Fibroblast of skin of abdomen (primary cell): Measurements from ENCODE around the gene OXCT1.
"Not testable (repeated sequence)": the region's sequence is repeated elsewhere in the genome, so short reads cannot be mapped to it uniquely, and the experiment has no call there.

Source experiments
- DNase-seq: peaks from one replicate; pipeline ENCODE4 v3.0.0-alpha.2; 2013

The OXCT1 gene

GRCh38 chr5:41874512-41875060 is 4.4 kb upstream of the OXCT1 start:
- no peak for DNase-seq

DNA sequence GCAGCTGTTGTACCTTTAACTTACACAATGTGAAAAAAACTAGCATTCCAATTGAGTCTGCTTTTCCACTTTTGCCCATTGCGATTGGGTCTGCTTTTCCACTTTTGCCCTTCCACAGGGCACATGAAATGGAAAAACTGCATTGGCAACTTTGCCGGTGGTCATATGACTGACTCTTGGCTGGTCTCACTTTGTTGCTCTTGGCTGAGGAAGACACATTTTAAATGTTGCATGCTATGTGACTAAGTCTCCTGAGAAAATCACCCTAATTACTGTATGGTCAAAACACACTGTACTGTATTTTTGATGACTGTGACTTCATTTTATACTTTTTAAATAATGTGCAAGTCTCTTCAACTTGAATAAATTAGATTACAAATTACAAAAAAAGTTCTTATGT is 1.6 kb upstream of the OXCT1 start:
- peak; percentile 2 for DNase-seq

DNA sequence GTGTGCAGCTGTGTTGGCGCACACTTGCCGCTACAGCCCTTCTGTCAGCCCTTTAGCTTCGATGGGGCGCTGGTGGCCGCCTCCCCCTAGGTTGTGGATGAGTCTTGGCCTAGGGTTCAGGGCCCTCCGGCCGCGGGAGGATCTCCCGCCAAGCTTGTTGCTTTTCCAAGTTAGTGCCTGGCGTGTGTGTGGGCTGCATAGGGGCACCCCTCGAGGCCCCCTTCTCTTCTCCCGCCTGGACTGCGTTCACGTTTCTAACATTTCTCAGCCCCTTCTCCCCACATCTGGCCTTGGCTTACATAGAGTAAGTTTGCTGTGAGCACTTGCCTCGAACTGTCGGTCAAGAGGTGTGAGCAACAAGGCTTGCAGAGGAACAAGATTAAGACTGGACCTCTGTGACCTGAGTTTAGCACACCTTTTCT is 413 bp upstream of the OXCT1 start:
- DNase-seq = no peak

GRCh38 chr5:41869151-41869723 is 988 bp downstream of the OXCT1 start:
- peak; percentile 27 for DNase-seq

DNA sequence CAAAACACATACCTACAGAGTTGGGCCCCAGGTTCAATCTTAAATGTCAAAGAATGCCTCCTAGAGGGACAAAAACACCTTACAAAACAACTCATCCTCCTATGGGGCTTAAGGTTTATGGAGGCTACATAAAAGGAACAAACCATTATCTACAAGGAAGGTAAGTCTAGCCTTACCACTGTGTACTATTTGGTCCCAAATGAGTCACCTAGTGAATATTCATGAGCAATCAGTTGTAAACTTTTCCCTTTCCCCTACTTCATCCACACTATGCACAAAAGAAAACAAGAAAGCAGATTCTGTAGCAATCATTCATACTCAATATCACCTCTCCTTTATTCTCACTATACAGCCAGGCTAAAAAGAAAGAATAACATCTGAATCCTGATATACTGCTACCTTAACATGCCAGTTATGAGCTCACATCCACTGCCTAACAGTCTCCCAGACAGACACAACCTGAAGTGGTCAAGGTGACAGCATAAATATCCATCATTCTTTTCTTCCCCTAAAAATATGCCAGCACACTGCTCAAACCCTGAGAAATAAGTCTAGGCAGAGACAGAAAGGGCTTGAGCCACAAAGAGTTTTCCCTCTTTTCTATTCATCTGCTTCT is 6.2 kb downstream of the OXCT1 start:
- DNase-seq = peak; percentile 19

GRCh38 chr5:41858890-41859289 is 11.3 kb downstream of the OXCT1 start:
- no peak for DNase-seq

GRCh38 chr5:41857989-41858388 is 12.2 kb downstream of the OXCT1 start:
- DNase-seq = no peak

DNA sequence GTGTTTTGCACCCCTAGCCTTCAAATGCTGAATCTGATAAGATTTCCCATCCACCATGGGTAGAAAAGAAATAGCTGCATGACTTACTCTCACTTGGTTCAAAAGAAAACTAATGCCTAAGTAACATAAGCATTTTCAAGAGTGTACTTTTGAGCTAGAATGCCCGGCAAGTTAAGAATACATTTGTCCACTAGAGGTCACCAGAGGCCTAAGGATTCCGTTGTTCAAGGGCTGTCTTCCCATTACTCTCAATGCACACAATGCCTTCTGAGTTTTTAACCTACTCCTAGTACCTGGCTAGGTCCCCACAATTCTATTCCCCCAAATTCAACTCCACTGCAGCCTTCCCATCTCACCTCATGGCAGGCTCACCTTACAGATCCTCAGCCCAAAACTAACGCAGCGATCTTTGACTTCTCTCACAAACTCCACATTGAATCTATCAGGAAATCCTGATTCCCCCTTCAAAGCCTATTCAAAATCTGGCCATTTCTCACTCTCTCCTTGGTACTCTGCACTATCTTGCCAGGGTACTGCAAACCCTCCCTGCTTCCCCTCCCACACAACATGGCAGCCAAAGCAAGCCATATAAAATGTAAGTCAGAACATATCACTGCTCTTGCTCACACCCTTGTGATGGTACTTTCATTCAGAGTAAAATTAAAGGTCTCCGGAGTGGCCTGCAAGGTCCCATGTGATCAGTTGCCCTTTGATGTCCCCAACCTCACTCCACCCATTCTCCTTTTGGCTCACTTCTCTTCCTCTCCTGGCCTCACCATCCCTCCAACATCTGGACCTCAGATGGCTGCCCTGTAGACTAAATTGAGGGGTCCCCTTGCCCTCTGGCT is 13.4 kb downstream of the OXCT1 start:
- peak; percentile 62 for DNase-seq

DNA sequence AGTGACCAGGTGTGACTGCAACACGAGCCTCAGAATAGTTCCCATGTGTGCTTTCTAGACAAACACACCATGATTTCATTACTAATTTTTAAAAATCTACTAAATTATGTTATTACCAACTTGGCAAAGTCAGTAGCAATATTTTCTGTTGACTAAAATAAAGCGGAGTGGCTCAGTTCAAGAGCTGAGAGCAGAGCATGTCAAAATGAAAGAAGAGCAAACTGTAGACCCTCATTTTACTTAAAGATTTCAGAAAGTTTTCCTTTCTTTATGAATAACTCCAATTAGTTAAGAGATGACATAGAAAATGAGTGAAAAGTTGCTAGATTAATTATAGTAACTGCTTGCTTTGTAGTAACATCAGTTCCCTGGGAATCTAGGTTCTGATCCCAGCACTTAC is 17.9 kb downstream of the OXCT1 start:
- DNase-seq = no peak

DNA sequence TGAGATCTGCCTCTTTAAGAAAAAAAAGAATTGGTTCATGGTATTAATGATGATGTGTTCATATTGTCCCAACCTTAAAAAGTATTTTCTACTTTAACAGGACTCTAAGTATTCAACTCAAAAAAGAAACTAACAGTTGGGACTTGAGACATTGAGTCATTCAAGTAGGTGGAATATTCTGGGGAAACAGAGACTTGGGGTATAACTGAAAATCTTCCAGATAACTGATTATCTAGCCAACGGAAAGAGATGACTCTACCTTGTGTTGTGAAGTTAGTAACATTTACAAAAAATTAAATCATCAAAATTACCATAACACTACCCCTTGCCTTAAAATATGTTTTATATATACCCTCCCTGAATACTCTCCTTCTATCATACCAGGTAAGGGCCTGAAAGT is 19.1 kb downstream of the OXCT1 start:
- DNase-seq = no peak

GRCh38 chr5:41848983-41849382 is 21.2 kb downstream of the OXCT1 start:
- no peak for DNase-seq

DNA sequence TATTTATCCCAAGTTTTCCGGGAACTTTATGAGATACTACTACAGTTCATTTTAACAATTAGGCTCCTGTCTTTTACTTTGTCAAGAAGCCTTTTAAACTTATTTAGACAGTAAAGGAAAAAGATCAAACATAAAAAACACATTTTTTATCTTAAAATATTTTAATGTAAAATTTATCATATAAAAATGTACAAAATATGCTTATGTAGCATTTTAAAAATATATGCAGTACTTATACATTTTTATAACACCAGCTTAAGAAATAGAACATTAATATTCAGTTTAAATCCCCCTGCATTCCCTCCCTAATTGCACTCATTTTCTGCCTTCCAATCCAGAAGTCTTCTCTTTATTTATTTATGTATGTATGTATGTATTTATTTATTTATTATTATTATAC is 24.5 kb downstream of the OXCT1 start:
- not testable (repeated sequence) for DNase-seq

- DNase-seq = no peak
These were observed 25.7 kb downstream of the OXCT1 start for GRCh38 chr5:41844502-41844901.

DNA sequence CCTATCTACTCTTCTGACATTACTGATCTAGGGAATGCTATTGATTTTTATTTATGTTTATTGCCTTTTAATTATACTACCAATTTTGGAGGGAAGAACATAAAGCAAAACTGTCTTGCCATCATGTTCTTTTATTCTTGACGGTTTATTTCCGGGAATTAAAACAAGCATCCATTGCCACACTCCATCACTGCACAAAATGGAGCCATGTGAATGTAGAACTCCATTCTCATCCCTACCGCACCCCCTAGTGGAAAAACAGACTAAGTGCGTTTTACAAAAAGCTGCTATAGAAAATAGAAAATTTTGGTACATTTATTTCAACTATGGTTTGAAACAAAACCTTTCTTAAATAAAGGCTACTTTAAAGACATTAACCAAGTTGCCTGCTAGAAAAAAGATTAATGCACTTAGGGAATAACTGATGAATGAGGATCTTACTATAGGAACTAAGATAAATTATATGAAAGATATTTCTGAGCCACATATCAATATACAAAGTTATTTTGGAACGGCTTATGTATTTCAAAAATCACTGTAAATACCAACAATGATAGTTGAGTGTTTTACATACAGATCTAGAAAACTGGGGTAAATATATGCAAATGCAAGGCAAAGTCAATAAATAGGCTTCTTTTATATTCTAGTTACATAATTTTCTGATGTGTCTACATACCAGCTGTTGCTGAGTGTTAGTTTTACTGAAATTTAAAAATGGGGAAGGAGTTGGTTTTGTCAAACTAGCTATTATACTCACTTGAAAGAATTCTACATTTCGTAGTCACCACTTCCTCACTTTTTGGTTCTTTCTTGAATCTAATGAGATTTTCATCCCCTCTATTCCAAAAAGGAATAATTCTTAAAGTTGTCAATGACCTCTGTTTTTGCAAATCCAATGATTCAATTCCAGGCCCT is 26.5 kb downstream of the OXCT1 start:
- peak; percentile 61 for DNase-seq

- DNase-seq = no peak
These were observed 27.4 kb downstream of the OXCT1 start for GRCh38 chr5:41842777-41843176.

DNA sequence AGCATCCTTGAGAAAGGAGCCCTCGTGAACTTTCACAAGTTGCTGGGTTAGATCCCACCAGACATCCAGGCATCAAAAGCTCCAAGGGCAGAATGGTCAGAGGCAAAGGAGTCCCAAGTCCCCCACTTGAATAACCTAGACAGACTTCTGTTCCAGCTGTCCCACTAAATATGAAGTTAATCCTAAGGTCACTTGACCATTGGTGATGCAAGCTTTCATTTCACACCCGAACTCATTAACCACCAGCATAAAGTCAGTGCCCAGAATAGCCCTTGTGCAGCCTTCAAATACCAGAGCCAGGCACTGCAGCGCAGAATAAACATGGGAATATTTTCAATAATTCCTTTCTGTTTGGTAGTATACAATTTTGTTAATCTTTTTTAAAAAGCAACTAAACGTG is 28.9 kb downstream of the OXCT1 start:
- DNase-seq = no peak

- no peak for DNase-seq
These were observed 30.0 kb downstream of the OXCT1 start for GRCh38 chr5:41840251-41840650.

DNA sequence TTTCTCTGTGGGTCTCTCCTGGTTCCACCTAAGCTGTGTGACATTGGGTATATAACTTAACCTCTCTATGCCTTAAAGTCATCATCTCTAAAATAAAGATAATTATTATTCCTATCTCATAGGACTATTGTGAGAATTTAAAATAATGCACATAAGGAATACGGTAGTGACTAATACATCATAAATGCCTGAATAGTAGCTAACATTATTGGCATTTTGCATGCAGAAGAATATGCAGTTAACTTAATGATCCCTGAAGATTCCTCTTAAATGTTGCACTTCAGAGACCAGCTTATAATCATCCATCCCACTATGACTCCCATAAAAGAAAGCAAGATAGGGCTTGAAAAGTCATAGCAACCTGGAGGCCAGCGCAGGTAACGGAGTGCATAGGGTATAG is 32.4 kb downstream of the OXCT1 start:
- DNase-seq = no peak

DNA sequence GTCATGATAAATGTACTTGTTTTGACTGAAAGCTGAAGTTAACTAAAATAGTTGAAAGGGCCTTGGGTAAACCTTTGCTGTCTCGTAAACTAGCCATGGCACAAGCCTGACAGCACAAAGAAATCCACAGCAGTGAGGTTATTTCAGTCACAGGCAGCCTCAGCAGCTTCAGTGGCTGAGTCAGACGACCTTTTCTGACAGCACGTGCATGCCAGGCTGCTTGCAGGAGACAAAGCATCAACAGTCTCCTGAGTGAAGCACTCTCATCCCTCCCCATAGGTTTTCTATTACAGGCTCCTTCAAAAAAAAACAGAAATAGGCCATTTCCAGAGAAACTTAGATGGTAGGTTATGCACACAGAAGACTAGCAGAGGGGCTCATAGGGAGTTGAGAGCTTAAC is 34.6 kb downstream of the OXCT1 start:
- peak; percentile 85 for DNase-seq

DNA sequence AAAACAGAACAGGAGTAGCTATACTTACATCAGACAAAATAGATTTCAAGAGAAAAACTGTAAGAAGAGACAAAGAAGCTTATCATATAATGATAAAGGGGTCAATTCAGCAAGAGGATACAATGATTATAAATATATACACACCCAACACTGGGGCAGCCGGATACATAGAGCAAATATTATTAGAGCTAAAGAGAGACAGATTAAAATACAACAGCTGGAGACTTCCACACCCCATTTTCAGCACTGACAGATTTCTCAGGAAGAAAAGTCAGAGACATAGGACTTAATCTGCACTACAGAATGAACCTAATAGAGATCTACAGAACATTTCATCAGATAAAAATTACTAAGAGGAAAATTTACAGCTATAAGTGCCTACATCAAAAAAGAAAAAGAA is 35.7 kb downstream of the OXCT1 start:
- no peak for DNase-seq

GRCh38 chr5:41832430-41832829 is 37.8 kb downstream of the OXCT1 start:
- DNase-seq = no peak

GRCh38 chr5:41831155-41831554 is 39.1 kb downstream of the OXCT1 start:
- no peak for DNase-seq

GRCh38 chr5:41827792-41828191 is 42.4 kb downstream of the OXCT1 start:
- DNase-seq = no peak
